ENCODE data around the gene TGFA. TPM values are rescaled to one million over a fixed set of nuclear protein-coding genes. Genes with fewer than 3 reads are reported as not detected.

The TGFA gene
- total and polyA plus RNA-seq, 8 donors = 0.33 to 15.6 (median 0.73) TPM

DNA sequence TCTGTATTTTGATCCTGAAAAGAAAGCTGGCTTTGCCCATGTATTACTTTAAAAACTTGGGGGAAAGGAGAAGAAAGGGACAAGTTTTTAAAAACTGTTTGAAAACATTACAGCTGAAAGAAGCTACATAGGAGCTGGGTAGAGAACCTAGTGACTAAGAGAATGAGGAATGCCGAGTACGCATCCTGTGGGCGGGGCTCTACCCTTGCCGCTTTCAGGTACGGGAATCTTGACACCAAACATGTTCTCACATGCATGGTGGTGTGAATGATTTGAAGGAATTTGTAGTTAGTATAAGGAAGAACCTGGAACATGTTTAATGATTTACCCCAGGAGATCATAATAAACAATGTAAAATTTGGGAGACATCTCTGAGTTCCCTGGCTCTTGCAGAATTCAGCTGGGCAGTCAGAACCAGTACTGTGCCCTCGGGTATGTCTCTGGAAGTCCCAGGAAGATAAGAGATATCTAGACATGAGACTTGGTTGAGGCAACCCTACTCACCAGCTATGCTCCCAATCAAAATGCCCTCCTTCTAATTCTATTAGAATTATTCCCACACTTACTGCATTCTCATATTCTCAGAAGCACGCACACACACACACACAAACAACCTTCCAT lies 16.5 kb upstream of the TGFA start:
- Histone ChIP-seq H3K27me3 (no peaks in the 10 kb centered on the region), H3K36me3 (no peaks in the 10 kb centered on the region), H3K4me1 (no peaks in the 10 kb centered on the region), H3K27ac (no peak overlapping the region), H3K4me3 (no peak overlapping the region), H3K9me3 (no peaks in the 10 kb centered on the region)
- TF ChIP-seq CTCF (IDR thresholded peaks at IDR 0.05) = no peak
- DNase-seq (no peak), ATAC-seq (peak; percentile 80)
- intact Hi-C loops (cut with DNase I) = no loop called here

DNA sequence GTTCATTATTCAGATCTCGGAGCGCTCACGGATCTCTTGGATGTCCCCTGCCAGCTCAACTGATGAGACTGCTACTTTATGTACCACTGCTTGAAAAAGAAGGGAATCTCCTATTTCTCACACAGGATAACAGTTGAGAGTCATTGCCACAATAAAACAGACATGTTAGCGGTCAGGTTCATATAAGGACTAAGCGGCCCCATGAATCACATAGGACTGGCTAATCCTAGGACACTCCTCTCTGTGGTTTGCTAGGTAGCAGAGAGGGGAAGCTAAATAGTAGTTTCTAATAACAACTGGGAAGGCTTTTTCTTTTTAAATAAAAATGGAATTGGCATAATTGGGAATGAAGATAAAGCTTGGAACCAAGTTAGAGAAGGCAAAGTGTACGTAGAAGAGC lies 15.9 kb upstream of the TGFA start:
- Histone ChIP-seq H3K27ac (no peak overlapping the region), H3K27me3 (no peaks in the 10 kb centered on the region), H3K4me3 (no peak overlapping the region), H3K9me3 (no peaks in the 10 kb centered on the region), H3K4me1 (no peaks in the 10 kb centered on the region), H3K36me3 (no peaks in the 10 kb centered on the region)
- intact Hi-C loops (cut with DNase I) = no loop called here
- no peak for TF ChIP-seq CTCF (IDR thresholded peaks at IDR 0.05)
- DNase-seq (no peak), ATAC-seq (no peak)

GRCh38 chr2:70566906-70567305 lies 13.3 kb upstream of the TGFA start:
- H3K36me3 ChIP-seq = no peaks in the 10 kb centered on the region
- H3K4me1 ChIP-seq = no peaks in the 10 kb centered on the region
- intact Hi-C loops (cut with DNase I) = no loop called here
- H3K27me3 ChIP-seq = no peaks in the 10 kb centered on the region
- H3K9me3 ChIP-seq = no peaks in the 10 kb centered on the region
- DNase-seq (no peak), ATAC-seq (no peak)
- no peak overlapping the region for H3K27ac ChIP-seq
- TF ChIP-seq CTCF (IDR thresholded peaks at IDR 0.05) = no peak
- no peak overlapping the region for H3K4me3 ChIP-seq

GRCh38 chr2:70566464-70566863 lies 12.8 kb upstream of the TGFA start:
- Histone ChIP-seq H3K9me3 (no peaks in the 10 kb centered on the region), H3K4me1 (no peaks in the 10 kb centered on the region), H3K27me3 (no peaks in the 10 kb centered on the region), H3K27ac (no peak overlapping the region), H3K4me3 (no peak overlapping the region), H3K36me3 (no peaks in the 10 kb centered on the region)
- ATAC-seq (no peak), DNase-seq (no peak)
- intact Hi-C loops (cut with DNase I) = no loop called here
- no peak for TF ChIP-seq CTCF (IDR thresholded peaks at IDR 0.05)

- H3K4me1 ChIP-seq = no peaks in the 10 kb centered on the region
Measured at GRCh38 chr2:70565039-70565731, 11.6 kb upstream of the TGFA start.

More at GRCh38 chr2:70565039-70565731, 11.6 kb upstream of the TGFA start:
- no peak overlapping the region for H3K4me3 ChIP-seq
- ATAC-seq (no peak), DNase-seq (no peak)
- no peaks in the 10 kb centered on the region for H3K27me3 ChIP-seq
- intact Hi-C loops (cut with DNase I) = no loop called here
- no peaks in the 10 kb centered on the region for H3K9me3 ChIP-seq
- H3K36me3 ChIP-seq = no peaks in the 10 kb centered on the region
- H3K27ac ChIP-seq = no peak overlapping the region
- TF ChIP-seq CTCF (IDR thresholded peaks at IDR 0.05) = no peak

Measured in left lung (tissue), 10 donors.